H1 (cell line): ENCODE measurements around the gene TRAPPC5. TPM values are rescaled to one million over a fixed set of nuclear protein-coding genes. Genes with fewer than 3 reads are reported as not detected.
A peak's percentile ranks its signal among the peaks of the same experiment; 100 is the strongest.

ENCODE experiments used
- CTCF ChIA-PET: fragments of 300-600 bp; sonication (Branson Sonifier 250); formaldehyde crosslinking; loops from one replicate; lab custom pipeline; 2021; ENCODE audit not compliant: partially characterized antibody; lab: Charles Lee
- POLR2A ChIA-PET: fragments of 300-600 bp; sonication (Branson Sonifier 250); formaldehyde crosslinking; loops from one replicate; lab custom pipeline; 2021; ENCODE audit warnings: inconsistent platforms; ENCODE audit not compliant: partially characterized antibody; lab: Charles Lee
- DNase-seq, 2 experiments: peaks; one replicate each; pipeline versions ENCODE4 v3.0.0 to v3.0.0-alpha.2; 2010 to 2022; ENCODE audit warnings: low spot score in 2 of 2, low read depth in 1 of 2, mixed read lengths in 1 of 2
- FAIRE-seq: peaks from 2 replicates; lab custom pipeline; 2011; peaks lifted over from hg19 to GRCh38; lab: Jason Lieb, UNC
- H2AFZ ChIP-seq: 2 replicates; pipeline ENCODE4 v1.8.1; 2012; ENCODE audit warnings: low read length, inconsistent platforms
- H2AK5ac ChIP-seq: 2 replicates; pipeline ENCODE4 v1.6.1; 2013; ENCODE audit warnings: low read depth, low read length
- H2BK120ac ChIP-seq: replicated peaks from 2 replicates; pipeline ENCODE3; 2013; ENCODE audit warnings: low read depth, low read length, inconsistent platforms
- H2BK12ac ChIP-seq: 2 replicates; pipeline ENCODE4 v1.6.1; 2013; ENCODE audit warnings: low read depth, low read length
- H2BK15ac ChIP-seq: 2 replicates; pipeline ENCODE4 v1.6.1; 2013; ENCODE audit warnings: low read length
- H2BK20ac ChIP-seq: 2 replicates; pipeline ENCODE4 v1.6.1; 2013; ENCODE audit warnings: low read length
- H2BK5ac ChIP-seq: 2 replicates; pipeline ENCODE4 v1.6.1; 2013; ENCODE audit warnings: low read depth, low read length
- H3K14ac ChIP-seq: 2 replicates; pipeline ENCODE4 v1.6.1; 2013; ENCODE audit warnings: inconsistent platforms; ENCODE audit not compliant: insufficient read length
- H3K18ac ChIP-seq: 2 replicates; pipeline ENCODE4 v1.6.1; 2013; ENCODE audit warnings: low read length; ENCODE audit errors: extremely low read depth
- H3K23ac ChIP-seq: 2 replicates; pipeline ENCODE4 v1.6.1; 2013; ENCODE audit warnings: inconsistent platforms; ENCODE audit not compliant: insufficient read length
- H3K23me2 ChIP-seq: 2 replicates; pipeline ENCODE4 v1.6.1; 2013; ENCODE audit warnings: low read depth, low read length
- H3K27ac ChIP-seq: 2 replicates; pipeline ENCODE4 v1.6.1; 2011; ENCODE audit warnings: low read depth, low read length, inconsistent platforms
- H3K27me3 ChIP-seq, 4 experiments: replicated peaks in 1 of 4; 1 replicate in 1 of 4; 2 replicates in 3 of 4; pipeline versions ENCODE4 v1.6.1 to v1.8.1; 2011 to 2013; ENCODE audit warnings: low read length in 3 of 4, mild to moderate bottlenecking in 3 of 4, inconsistent platforms in 2 of 4, mixed read lengths in 2 of 4, moderate library complexity in 1 of 4; ENCODE audit not compliant: control insufficient read depth in 3 of 4, insufficient read depth in 3 of 4; ENCODE audit errors: extremely low read depth in 1 of 4
- H3K36me3 ChIP-seq, 4 experiments: 2 replicates each; pipeline versions ENCODE4 v1.6.1 to v1.8.1; 2011 to 2013; ENCODE audit warnings: mild to moderate bottlenecking in 4 of 4, low read length in 3 of 4, moderate library complexity in 2 of 4, control low read depth in 1 of 4, inconsistent platforms in 1 of 4; ENCODE audit not compliant: insufficient read depth in 4 of 4, control insufficient read depth in 2 of 4
- H3K4ac ChIP-seq: replicated peaks from 2 replicates; pipeline ENCODE3; 2013; ENCODE audit warnings: low read length, low read depth, mixed read lengths, inconsistent platforms; ENCODE audit not compliant: insufficient read length
- H3K4me1 ChIP-seq, 4 experiments: replicated peaks in 1 of 4; 1 replicate in 1 of 4; 2 replicates in 3 of 4; pipeline versions ENCODE4 v1.6.1 to v1.8.1; 2011 to 2013; ENCODE audit warnings: low read length in 3 of 4, inconsistent platforms in 2 of 4, mixed read lengths in 1 of 4; ENCODE audit not compliant: insufficient read depth in 4 of 4, control insufficient read depth in 3 of 4
- H3K4me2 ChIP-seq, 2 experiments: 2 replicates each; pipeline versions ENCODE4 v1.6.1 to v1.8.1; 2011 to 2013; ENCODE audit warnings: low read depth in 2 of 2, low read length in 2 of 2, control low read depth in 1 of 2, inconsistent platforms in 1 of 2, mild to moderate bottlenecking in 1 of 2; ENCODE audit not compliant: insufficient read depth in 1 of 2
- H3K4me3 ChIP-seq, 4 experiments: fragments of 200-600, 300-600 bp in 1 of 4; sonication (generic), shearing (Covaris generic), sonication (Bioruptor Twin) in 1 of 4; 2 replicates each; pipeline versions ENCODE4 v1.5.1 to v1.8.1; 2011 to 2016; ENCODE audit warnings: low read length in 4 of 4, low read depth in 3 of 4, control low read depth in 2 of 4, inconsistent platforms in 2 of 4, mild to moderate bottlenecking in 2 of 4, mixed read lengths in 1 of 4, moderate library complexity in 1 of 4; ENCODE audit not compliant: insufficient read depth in 2 of 4; ENCODE audit errors: extremely low read depth in 1 of 4
- H3K56ac ChIP-seq: replicated peaks from 2 replicates; pipeline ENCODE3; 2013; ENCODE audit warnings: low read depth, mild to moderate bottlenecking, mixed read lengths, low read length, inconsistent platforms; ENCODE audit not compliant: insufficient read length
- H3K79me1 ChIP-seq: 2 replicates; pipeline ENCODE4 v1.6.1; 2013; ENCODE audit warnings: low read depth, low read length, control low read depth
- H3K79me2 ChIP-seq, 2 experiments: 2 replicates each; pipeline versions ENCODE4 v1.6.1 to v1.8.1; 2012 to 2013; ENCODE audit warnings: low read length in 2 of 2, mild to moderate bottlenecking in 2 of 2, inconsistent platforms in 1 of 2; ENCODE audit not compliant: insufficient read depth in 2 of 2, control insufficient read depth in 1 of 2
- H3K9ac ChIP-seq, 4 experiments: replicated peaks in 1 of 4; 1 replicate in 1 of 4; 2 replicates in 3 of 4; pipeline versions ENCODE4 v1.6.1 to v1.8.1; 2011 to 2013; ENCODE audit warnings: low read depth in 3 of 4, low read length in 3 of 4, control low read depth in 2 of 4, mild to moderate bottlenecking in 2 of 4, moderate library complexity in 2 of 4, inconsistent platforms in 1 of 4; ENCODE audit errors: extremely low read depth in 1 of 4
- H3K9me3 ChIP-seq, 2 experiments: 2 replicates each; pipeline versions ENCODE4 v1.6.1 to v1.8.1; 2012 to 2013; ENCODE audit warnings: mild to moderate bottlenecking in 2 of 2, moderate library complexity in 2 of 2, control low read depth in 1 of 2, inconsistent platforms in 1 of 2, low read depth in 1 of 2, low read length in 1 of 2, mixed read lengths in 1 of 2; ENCODE audit not compliant: insufficient read depth in 2 of 2
- H4K20me1 ChIP-seq, 2 experiments: replicated peaks in 1 of 2; 2 replicates each; pipeline versions ENCODE3 to v1.8.1; 2011 to 2013; ENCODE audit warnings: inconsistent platforms in 2 of 2, low read length in 2 of 2, mild to moderate bottlenecking in 1 of 2; ENCODE audit not compliant: insufficient read depth in 2 of 2, control insufficient read depth in 1 of 2
- H4K5ac ChIP-seq: 2 replicates; pipeline ENCODE4 v1.6.1; 2013; ENCODE audit warnings: low read length, low read depth, mixed read lengths, inconsistent platforms; ENCODE audit not compliant: insufficient read length
- H4K8ac ChIP-seq: 2 replicates; pipeline ENCODE4 v1.8.0; 2013; ENCODE audit warnings: mild to moderate bottlenecking, moderate library complexity, low read length, inconsistent platforms; ENCODE audit not compliant: insufficient read depth; ENCODE audit errors: extremely low read depth
- H4K91ac ChIP-seq: replicated peaks from 2 replicates; pipeline ENCODE3; 2013; ENCODE audit warnings: low read length, mixed read lengths, inconsistent platforms; ENCODE audit not compliant: insufficient read length
- POLR2A ChIP-seq, 2 experiments: IDR thresholded peaks; 1 replicate in 1 of 2; 2 replicates in 1 of 2; pipeline ENCODE4 v1.6.1; 2011; ENCODE audit warnings: low read depth in 2 of 2, low read length in 2 of 2, mild to moderate bottlenecking in 2 of 2; ENCODE audit errors: control extremely low read depth in 1 of 2
- POLR2AphosphoS5 ChIP-seq: IDR thresholded peaks from 2 replicates; pipeline ENCODE4 v1.6.1; 2011; ENCODE audit warnings: low read depth, low read length
- WGBS, 2 experiments: shearing (Covaris generic) in 1 of 2; methylation state at CpG; one replicate each; pipeline versions ENCODE4 v1.1.6 to v1.1.7; 2013 to 2015; ENCODE audit warnings: low lambda C conversion rate in 2 of 2, mixed read lengths in 2 of 2, inconsistent platforms in 1 of 2, low coverage in 1 of 2, missing lambda C conversion rate in 1 of 2; ENCODE audit not compliant: insufficient replicate concordance in 2 of 2, insufficient coverage in 1 of 2, insufficient read length in 1 of 2; ENCODE audit errors: extremely low coverage in 1 of 2, missing lambda C conversion rate in 1 of 2; 5-methylcytosine and 5-hydroxymethylcytosine counted together
- polyA plus RNA-seq, 7 experiments: library from polyadenylated mRNA; depleted of rRNA in 3 of 7; stranded (reverse) in 5 of 7; unstranded in 2 of 7; fragments of >200 nt in 5 of 7; fragments of 200-250 nt in 2 of 7; gene quantifications; 1 replicate in 5 of 7; 2 replicates in 1 of 7; 4 replicates in 1 of 7; pipeline versions ENCODE4 v1.2.1 to v1.2.3, GENCODE V29; 2011 to 2013; ENCODE audit warnings: missing spikeins in 2 of 7, mixed read lengths in 2 of 7
- total RNA-seq: library from RNA; stranded (reverse); fragmentation: NEBNext Ultra II Directional; extraction: Animal tissue kit (Norgen Biotek cat#: 25700); gene quantifications from 2 replicates; pipeline ENCODE4 v1.2.1, GENCODE V29; 2021

Gene TRAPPC5
- total and polyA plus RNA-seq, 2 of the 8 experiments (the other 6 are each of a cell fraction or from before 2014, with no cell fraction given): 109 to 120 TPM

- Histone ChIP-seq H3K56ac (no peak within 1 kb of the TSS), H2AFZ (no peak within 1 kb of the TSS), H2BK12ac (no peak within 1 kb of the TSS), H4K8ac (no peak within 1 kb of the TSS), H3K27me3 (peaks cover 3 to 19% (median 16%) of the 10 kb centered on the region in 4 experiments), H3K14ac (no peak within 1 kb of the TSS), H3K9me3 (no peaks in the 10 kb centered on the region), H2AK5ac (no peak within 1 kb of the TSS), H3K36me3 (no peaks in the 10 kb centered on the region; a peak in 2 of 8 replicates), H3K4me1 (peaks cover 0 to 9% (median 3%) of the 10 kb centered on the region in 4 experiments; a peak in 5 of 7 replicates), H4K20me1 (peaks cover 3 to 4% of the 10 kb centered on the region in 2 experiments), H3K4me2 (no peak within 1 kb of the TSS), H3K27ac (no peak within 1 kb of the TSS), H4K91ac (no peak within 1 kb of the TSS), H4K5ac (no peak within 1 kb of the TSS), H3K79me1 (peaks cover 8% of the 10 kb centered on the region), H2BK120ac (no peak within 1 kb of the TSS), H2BK20ac (no peak within 1 kb of the TSS), H3K4me3 (no peak within 1 kb of the TSS), H3K9ac (no peak within 1 kb of the TSS), H2BK15ac (no peak within 1 kb of the TSS), H3K4ac (no peak within 1 kb of the TSS), H2BK5ac (no peak within 1 kb of the TSS), H3K23ac (no peak within 1 kb of the TSS), H3K18ac (no peak within 1 kb of the TSS), H3K79me2 (peaks cover 3 to 20% of the 10 kb centered on the region in 2 experiments; a peak in 3 of 4 replicates), H3K23me2 (peaks cover 14% of the 10 kb centered on the region)
- ChIA-PET POLR2A (interaction anchor here (0.7 to 5.7 kb wide), 4 partner anchors 9 to 44 kb away, joined by 3 to 34 read pairs (median 4); no protein-coding TSS in a partner anchor), CTCF (interaction anchor here (1.0 to 1.6 kb wide), 3 partner anchors 25 to 166 kb away, joined by 3 to 7 read pairs (median 4); no protein-coding TSS in a partner anchor)
- 56% methylated on average over 2 of the region's 2 CpGs; no CpG with 5 or more reads in 1 of the 2 experiments for WGBS, 2 experiments
- no peak for FAIRE-seq
- no peak for DNase-seq
- TF ChIP-seq POLR2AphosphoS5 (no peak), POLR2A (IDR thresholded peaks at IDR 0.05; ENCODE audit: control extremely low read depth in 1 of 2, low read depth in 2 of 2, low read length in 2 of 2) (peak in 1 of 2 experiments; percentile 58; a peak in 1 of 3 replicates)
Observed at GRCh38 chr19:7633698-7634097, 46.9 kb upstream of the TRAPPC5 start, which contains the start of gene PCP2. PCP2 (minus strand) TSS chr19:7633719; CDS start chr19:7633457, 262 bp downstream.
